CD4-positive, alpha-beta T cell treated with Interleukin-17A for 1 hour (primary cell): ENCODE measurements around the gene KRTCAP3.
"Not testable (repeated sequence)": the region's sequence is repeated elsewhere in the genome, so short reads cannot be mapped to it uniquely, and the experiment has no call there.

Source experiments
- DNase-seq: peaks from one replicate; pipeline ENCODE4 v3.0.0-alpha.2; 2020

Gene KRTCAP3, protein sequence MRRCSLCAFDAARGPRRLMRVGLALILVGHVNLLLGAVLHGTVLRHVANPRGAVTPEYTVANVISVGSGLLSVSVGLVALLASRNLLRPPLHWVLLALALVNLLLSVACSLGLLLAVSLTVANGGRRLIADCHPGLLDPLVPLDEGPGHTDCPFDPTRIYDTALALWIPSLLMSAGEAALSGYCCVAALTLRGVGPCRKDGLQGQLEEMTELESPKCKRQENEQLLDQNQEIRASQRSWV

DNA sequence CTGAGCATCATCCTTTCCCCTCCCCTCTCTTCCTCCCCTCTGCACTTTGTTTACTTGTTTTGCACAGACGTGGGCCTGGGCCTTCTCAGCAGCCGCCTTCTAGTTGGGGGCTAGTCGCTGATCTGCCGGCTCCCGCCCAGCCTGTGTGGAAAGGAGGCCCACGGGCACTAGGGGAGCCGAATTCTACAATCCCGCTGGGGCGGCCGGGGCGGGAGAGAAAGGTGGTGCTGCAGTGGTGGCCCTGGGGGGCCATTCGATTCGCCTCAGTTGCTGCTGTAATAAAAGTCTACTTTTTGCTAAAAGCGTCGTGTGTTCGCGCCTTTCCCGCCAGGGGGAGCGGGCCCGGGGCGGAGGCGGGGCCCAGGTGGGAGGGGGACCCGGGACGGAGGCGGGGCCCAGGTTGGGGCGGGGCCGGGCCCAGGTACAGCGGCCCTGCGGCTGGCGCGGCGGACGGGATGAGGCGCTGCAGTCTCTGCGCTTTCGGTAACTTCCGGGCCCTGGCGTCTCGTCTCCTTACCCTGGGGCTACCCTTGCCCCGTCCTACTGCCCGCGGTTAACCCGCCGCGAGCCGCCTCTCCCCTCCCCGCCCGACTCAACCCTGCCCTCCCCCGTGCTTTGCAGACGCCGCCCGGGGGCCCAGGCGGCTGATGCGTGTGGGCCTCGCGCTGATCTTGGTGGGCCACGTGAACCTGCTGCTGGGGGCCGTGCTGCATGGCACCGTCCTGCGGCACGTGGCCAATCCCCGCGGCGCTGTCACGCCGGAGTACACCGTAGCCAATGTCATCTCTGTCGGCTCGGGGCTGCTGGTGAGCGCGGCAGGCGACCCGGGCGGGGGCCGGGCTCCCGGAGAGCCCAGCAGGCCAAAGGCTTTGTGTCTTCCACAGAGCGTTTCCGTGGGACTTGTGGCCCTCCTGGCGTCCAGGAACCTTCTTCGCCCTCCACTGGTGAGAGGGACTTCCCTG is at the start of gene KRTCAP3:
TSS of gene KRTCAP3 (plus strand) at position 424 of the 962 bp plus-strand sequence. CDS start at position 456, 32 bp downstream.
- DNase-seq = peak; percentile 73

DNA sequence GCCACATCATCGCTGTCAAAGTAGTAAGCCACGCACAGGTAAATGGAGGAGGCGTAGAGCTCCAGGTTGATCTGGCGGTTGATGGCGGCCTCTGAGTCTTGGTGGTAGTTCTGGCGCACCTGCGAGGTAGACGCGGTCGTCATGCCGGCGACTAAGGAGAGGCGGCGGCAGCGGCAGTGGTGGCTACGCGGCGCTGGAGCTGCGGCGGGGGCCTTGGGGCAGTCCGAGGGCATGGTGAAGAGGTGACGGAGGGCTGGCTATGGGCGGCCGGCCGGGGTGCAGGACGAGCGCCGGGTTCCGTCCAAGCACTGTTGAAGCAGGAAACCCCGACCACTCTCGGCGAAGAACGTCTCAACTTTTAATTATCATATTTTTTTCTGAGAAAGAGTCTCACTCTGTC is 49.0 kb upstream of the KRTCAP3 start:
- no peak for DNase-seq

DNA sequence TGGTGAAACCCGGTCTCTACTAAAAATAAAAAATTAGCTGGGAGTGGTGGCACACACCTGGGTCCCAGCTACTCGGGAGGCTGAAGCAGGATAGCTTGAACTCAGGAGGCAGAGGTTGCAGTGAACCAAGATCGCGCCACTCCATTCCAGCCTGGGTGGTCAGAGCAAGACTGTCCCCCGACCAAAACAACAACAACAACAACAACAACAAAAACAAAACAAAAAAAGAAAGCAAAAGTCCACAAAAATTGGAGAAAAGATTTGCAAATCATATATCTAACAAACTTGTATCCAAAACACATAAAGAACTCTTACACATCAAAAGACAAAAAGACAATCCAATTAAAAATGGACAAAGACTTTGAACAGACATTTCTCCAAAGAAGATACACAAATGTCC is 43.2 kb upstream of the KRTCAP3 start:
- no peak for DNase-seq

DNA sequence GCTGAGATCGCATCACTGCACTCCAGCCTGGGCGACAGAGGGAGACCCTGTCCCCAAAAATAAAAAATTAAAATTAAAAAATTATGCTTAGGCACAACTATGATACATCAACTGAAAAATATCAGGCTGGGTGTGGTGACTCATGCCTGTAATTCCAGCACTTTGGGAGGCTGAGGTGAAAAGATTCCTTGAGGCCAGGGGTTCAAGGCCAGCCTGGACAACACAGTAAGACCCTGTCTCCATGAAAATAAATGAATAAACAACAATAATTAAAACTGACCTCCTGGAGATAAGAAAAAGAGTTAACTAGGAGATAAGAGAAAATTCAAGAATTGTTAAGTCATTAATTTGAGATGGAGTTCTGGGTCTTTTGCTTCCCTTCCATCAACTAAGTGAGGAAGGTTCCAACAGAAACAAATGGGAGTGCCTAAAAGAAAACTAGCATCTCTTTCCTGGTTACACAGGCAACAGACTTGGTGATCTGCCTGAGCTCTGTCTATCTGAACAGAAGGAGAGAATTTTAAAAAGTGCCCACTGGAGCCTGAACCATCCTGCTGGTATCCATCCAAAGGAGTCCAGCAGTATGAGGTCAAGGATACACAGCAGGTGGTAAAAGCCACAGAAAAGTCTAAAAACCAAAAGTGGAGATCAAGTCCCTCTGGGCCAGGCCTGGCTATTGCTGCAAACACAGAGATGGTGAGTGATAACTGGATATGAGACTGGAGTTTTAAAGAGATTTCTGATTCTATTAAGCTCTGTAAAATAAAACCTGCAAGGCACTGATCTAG is 41.6 kb upstream of the KRTCAP3 start:
- DNase-seq = no peak

DNA sequence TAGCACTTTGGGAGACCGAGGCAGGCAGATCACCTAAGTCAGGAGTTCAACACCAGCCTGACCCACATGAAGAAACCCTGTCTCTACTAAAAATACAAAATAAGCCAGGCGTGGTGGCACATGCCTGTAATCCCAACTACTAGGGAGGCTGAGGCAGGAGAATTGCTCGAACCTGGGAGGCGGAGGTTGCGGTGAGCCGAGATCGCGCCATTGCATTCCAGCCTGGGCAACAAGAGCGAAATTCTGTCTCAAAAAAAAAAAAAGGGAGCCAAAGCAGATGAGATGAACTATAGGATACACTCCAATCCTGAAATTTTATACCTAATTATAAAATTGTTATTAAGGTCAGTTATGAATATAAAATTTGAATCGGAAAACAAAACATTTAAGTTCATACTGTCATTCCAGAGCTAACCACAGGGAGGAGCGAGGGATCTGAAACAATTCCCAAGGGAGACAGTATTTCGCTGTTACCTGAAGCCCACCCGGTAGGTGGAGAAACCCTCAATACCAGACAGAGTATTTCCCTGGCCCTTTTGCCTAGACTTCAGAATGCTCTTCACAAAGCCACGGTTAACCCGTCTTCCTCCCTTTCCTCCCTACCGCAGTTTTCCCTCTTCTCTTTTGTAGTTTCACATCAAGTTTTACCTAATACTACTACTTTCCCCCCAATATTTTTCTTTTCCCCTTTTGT is 34.2 kb upstream of the KRTCAP3 start:
- DNase-seq = no peak

DNA sequence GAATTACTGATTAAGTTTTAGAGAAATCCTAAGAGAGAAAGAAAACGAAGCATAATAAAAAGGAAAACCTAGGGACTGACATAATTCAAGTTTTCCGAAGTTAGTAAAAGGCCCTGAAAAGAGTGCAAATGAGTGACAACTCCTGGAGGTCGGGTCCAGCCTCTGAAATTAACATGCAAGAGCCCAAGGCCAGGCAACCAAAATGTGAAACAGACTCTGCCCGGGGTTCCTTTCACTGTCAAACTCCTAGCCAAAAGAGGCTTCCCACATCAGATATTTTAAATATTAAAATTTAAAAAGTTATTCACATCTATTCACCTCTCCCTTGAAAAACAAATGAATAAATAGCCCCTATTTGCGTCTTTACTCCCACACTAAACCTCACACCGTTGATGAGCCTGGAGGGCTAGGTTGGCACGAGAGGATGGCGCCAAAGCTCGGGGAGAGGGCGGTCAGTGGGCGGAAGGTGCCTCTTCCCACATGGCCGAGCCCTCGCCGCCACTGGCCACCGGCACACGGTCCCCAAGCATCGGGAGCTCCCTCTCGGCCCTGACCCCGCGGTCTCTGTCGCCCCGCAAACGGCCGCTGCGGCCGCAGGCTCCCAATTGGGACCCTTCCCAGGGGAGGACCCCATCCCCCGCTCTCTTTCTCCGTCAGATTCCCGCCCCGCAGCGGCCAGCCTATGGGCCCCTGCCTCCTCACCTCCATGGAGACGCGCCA is 33.4 kb upstream of the KRTCAP3 start:
- no peak for DNase-seq

DNA sequence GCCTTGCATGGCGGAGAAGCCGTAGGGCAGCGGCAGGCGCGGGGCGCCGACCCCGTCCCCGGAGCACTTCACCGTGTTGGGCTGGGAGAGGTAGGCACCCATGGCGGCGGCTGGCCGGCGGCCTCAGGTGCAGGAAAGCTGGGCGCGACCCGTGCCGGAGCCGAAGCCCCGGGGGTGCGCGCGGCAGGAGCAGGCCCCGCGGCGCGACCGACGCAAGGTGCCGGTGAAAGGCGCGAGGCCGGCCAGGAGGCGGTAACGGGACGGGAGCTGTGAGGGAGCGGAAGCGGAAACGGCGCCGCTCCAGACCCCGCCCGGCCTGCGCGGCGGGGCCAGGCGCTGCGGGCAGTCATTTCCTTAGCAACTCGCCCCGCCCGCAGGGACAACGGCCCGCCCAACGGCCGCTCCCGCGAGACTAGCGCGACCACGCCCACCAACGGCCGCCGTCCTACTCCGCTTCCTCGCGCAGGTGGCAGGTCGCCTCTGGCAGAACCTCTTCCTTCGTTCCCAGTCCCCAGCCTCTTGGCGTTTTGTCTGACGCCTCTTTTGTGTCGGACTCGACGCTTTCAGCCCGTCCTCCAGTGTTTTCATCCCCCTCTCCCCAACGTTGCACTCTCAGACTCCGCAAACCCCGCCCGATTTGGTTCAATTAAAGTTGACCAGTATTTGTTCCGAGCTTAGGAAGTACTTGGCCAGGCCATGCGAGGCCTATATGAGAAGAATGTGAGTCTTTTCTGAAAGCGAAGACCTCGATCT is 32.7 kb upstream of the KRTCAP3 start, which contains the start of gene PPM1G:
TSS of gene PPM1G (minus strand) at position 271 of the 753 bp plus-strand sequence. CDS start at position 102, 169 bp downstream.
- peak; percentile 95 for DNase-seq

DNA sequence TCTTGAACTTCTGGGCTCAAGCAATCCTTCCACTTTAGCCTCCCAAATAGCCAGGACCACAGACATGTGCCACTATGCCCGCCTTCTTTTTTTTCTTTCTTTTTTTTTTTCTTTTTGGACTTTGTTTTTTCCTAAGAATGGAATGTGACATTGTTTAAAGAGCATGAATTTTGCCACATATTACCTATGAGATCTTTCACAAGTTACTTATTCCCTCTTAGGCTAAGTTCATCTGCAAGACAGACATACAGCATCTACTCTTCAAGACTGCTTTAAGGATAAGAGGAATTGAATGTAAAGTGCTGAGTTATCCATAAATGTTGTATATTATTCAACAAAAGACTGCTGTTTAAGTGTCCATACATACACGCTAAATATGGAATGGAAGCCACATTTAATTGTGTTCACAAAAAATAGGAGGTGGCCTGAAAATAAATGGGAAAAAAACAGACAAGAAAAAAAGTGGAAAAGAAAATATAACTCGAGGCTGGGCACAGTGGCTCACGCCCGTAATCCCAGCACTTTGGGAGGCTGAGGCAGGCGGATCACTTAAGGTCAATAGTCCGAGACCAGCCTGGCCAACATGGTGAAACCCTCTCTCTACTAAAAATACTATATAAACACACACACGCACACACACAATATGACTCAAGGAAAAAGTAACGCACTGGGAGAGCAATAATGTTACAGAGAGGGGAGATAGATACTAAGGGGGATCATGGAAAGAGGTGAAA is 29.6 kb upstream of the KRTCAP3 start:
- DNase-seq = no peak

DNA sequence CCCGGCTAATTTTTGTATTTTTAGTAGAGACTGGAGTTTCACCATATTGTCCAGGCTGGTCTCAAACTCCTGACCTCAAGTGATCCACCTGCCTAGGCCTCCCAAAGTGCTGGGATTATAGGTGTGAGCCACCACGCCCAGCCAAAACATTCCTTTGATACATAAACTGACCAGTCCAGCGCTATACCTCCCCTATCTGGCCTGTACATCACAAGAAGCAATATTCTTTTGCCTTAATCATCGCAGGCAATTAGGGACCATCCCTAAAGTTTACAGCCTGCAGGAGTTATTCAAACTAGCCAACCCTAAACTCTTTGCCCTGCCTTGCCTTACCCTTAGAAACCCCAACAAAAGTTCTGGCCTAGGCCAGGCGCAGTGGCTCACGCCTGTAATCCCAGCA is 26.0 kb upstream of the KRTCAP3 start:
- no peak for DNase-seq

DNA sequence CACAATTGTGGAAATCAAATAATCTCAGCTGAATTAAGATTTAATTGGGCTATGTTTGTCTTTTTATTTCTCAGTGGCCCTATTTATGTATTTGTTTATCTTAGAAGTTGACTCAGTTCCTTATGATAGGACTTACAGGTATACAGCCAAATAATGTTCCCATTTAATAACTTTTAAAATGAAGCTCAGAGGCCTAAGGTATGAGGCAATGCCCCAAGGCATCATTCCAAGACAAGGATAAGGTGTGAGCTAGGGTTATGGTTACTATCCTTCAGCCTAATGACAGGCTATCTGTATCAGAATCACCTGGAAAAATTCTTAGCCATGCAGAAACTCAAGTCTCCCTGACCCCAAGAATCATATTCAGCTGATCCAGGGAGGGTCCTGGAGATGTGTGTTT is 21.2 kb upstream of the KRTCAP3 start:
- no peak for DNase-seq

DNA sequence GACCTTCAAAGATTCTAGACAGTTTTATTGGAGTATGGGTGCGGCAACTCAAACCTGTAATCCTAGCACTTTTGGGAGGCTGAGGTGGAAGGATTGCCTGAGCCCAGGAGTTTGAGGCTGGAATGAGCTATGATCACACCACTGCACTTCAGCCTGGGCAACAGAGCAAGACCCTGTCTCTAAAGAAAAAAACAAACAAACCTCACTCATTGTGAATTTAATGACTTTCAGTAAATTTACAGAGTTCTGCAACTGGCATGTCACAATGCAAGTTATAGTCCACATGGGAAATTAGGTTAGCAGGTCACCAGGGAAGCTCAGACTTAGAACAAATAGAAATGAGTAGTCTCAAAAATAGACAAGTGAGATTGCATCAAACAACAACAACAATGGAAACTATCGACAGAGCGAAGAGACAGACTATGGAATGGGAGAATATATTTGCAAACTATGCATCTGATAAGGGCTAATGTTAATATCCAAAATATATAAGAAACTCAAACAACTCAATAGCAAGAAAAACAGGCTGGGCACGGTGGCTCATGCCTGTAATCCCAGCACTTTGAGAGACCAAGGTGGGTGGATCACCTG is 20.4 kb upstream of the KRTCAP3 start:
- DNase-seq = no peak

DNA sequence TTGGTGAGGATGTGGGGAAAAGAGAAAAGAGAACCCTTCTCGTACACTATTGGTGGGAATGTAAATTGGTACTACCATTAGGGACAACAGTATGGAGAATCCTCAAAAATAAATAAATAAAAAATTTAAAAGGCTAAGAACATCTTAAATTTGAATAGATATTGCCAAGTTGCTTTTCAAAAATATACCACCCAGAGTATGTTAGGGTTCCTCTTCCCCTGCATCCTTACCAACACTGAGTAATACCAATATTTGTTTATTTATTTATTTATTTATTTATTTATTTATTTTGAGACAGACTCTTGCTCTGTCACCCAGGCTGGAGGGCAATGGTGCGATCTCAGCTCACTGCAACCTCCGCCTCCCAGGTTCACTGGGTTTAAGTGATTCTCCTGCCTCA is 19.2 kb upstream of the KRTCAP3 start:
- no peak for DNase-seq

DNA sequence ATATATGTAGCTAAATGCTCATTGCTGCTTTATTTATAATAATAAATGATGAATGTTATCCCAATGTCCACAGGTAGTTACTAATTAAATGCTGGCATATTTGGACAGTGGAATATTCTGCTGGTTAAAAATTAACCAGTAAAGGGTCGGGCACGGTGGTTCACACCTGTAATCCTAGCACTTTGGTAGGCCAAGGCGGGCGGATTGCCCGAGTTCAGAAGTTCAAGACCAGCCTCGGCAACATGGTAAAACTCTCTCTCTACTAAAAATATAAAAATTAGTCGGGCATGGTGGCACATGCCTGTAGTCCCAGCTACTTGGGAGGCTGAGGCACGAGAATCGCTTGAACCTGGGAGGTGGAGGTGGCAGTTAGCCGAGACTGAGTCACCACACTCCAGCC is 17.1 kb upstream of the KRTCAP3 start:
- DNase-seq = not testable (repeated sequence)

DNA sequence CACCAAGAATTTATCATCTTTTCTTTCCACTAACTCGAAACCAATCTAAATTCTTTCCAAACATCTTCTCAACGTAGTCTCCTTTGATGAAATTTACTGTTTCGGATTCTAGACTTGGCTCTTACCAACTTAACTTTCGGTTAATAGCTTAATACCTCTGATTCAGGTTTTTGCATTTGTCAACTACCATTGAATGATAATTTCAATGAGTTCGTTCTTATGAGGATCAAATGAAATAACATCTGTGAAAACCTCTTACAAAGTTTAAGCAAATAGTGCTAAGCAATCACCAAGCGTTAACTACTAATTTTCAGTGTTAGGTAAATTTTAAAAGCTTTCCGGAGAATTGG is 14.3 kb upstream of the KRTCAP3 start:
- DNase-seq = no peak

DNA sequence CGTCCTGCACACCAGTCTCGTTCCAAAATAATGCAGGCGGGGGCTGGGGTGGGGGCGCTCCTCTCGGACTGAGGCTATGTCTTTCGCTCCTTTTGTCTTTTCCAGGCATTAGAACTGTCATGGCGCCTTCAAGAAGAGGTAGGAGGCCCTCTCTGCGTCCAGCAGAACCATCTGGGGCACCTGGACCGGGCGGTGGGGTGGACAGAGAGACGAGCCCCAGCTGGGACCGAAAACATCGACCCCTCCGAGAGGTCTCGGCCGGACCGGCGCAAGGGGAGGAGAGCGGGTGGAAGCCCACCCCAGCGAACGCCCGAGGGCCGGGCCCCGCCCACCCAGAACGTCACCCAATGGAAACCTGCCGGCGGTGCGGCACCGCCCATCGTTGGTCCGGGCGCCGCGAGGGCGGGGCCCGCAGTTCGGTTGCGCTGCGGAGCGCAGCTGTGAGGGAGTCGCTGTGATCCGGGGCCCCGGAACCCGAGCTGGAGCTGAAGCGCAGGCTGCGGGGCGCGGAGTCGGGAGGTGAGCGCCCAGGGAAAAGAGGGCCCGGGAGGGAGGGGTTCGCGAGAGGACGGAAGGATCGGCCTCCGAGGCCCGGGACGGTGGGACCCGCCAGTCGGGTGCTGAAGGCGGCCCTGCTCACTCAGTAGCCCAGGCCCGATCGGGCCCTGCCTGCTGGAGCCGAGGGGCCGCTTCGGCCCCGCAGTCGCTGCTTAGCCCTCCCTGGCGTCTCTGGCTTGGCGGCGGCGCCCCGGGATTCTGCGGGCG is 13.8 kb upstream of the KRTCAP3 start, which contains the start of gene NRBP1:
TSS of gene NRBP1 (plus strand) at position 419 of the 765 bp plus-strand sequence. CDS start 4,643 bp downstream, outside the sequence.
- peak; percentile 89 for DNase-seq

DNA sequence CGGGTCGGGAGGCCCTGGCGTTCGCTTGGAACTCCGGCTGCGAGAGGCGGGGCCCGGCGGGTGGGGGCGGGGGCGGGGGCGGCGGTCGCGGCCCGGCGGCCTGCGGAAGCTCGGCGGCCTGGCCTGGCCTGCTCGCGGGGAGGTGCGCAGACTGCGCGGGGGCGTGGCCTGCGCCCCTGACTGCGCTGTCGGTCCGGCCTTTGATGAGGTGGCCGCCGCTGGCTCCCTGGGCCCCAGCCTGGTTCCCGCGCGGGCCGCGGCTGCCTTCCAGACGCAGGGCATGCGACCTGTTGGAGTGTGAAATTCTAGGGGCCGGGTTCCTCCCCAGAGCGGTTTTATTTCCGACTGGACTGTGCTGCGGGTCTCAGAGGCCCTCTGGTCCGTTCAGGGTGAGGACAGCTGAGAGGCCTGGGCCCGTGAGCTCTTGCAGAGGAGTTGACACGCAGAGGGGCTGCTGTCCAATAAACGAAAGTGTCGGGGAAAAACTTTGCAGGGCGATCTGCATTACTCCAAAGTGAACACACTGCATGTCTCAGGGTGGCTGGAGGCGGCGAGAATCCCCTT is 13.1 kb upstream of the KRTCAP3 start:
- peak; percentile 78 for DNase-seq

DNA sequence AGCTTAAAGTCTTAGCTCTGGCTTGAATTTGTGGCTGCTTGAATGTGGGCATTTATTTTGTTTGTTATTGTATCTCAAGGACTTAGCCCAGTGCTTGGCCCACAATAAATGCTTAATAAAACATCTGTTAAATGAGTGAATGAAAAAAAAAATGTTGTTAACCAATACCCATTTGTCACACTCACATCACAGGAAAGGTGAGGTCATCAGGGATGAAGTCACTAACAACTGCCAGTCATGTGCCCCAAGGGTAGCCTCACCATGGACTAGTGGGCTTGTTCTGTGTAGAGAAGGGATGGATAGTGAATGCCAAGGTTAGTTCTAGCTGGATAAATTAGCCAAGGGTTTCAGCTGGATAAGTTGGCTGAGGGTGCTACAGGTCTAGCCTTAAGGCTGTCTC is 10.8 kb upstream of the KRTCAP3 start:
- peak; percentile 49 for DNase-seq

DNA sequence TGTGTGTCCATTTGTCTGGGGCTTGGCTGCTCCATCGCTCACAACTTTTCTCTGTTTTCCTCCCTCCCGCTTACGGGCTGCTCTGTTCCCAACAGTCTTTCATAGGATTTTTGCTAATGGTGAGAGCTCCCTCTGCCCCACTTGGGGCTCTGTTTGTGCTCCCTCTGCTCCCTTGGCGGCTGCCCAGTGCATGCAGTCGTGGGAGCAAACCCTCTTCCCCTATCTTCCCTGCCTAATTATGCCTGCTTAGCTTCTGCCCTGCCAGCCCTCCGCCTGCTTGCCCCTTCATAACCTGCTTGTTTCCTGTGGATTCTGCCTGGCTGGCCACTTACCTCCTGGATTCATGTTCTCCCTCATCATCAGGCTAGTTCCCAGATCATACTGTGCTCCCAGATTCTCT is 6.6 kb upstream of the KRTCAP3 start:
- no peak for DNase-seq
